Fibroblast of peridontal ligament (primary cell): ENCODE results near the gene MRPL41.
"Not testable (repeated sequence)": the region's sequence is repeated elsewhere in the genome, so short reads cannot be mapped to it uniquely, and the experiment has no call there.

Experiments
- DNase-seq: peaks from one replicate; pipeline ENCODE4 v3.0.0-alpha.2; 2010; ENCODE audit errors: extremely low read depth

The MRPL41 gene

DNA sequence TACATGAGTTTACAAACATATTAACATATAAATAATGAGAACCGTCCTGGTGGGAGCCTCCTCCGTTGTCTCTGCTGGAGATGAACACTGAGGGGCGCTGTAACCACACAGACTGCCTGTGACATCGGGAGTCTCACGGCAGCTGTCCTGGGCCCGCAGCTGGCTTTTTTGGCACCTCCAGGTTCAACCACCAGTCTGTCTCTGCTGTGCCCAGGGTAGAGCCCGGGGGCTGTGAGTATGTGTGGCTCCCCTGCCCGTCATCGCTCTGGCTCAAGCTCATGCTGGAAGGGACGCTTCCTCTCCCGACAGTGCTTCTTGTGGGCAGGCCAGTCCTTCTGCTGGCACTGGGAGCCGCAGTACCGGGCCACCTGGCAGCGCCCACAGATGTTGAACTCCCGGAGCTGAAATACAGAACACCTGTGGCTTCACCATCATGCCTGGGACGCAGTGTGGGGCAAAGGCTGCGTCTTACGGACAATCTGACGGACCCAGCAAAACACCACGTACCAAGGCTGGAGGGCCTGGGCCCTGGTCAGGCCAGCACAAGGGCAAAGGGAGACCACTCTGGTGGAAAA, 30.7 kb downstream of the MRPL41 start:
- DNase-seq = peak; percentile 9

DNA sequence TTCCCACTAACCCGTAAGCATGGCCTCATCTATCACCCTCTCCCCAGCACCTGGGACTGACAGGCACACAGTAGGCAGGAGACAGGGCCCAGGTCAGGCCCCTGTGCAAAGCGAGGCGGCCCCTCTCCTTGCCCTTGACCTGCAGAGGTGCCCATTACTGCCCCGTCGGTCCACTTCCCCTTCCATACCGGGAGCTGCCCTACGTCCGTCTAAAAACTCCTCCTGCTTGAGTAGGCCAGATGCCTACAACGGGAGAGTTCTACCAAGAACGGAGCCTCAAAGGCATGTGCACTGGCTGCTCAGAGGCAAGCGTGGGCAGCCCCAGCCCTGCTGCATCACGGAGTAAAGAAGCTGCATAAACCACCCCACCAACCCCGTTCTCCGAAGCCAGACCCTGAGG, 31.7 kb downstream of the MRPL41 start:
- DNase-seq = no peak

DNA sequence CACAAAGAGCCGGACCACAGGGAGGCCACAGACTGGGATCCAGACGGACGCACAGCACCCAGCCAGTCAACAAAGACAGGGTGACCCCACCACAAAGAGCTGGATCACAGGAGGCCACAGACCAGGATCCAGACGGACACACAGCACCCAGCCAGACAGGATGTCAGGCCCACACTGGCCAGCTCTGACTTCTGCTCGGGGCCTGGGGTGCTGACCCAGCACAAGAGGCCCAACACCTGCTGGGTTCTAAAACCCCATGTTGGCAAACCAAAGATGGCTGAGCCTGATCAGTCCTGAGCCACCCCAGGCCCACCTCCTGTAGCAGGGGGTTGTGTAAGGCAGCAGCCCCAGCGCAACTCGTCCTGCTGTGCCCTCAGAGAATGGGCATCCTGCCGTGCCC, 32.3 kb downstream of the MRPL41 start:
- no peak for DNase-seq

DNA sequence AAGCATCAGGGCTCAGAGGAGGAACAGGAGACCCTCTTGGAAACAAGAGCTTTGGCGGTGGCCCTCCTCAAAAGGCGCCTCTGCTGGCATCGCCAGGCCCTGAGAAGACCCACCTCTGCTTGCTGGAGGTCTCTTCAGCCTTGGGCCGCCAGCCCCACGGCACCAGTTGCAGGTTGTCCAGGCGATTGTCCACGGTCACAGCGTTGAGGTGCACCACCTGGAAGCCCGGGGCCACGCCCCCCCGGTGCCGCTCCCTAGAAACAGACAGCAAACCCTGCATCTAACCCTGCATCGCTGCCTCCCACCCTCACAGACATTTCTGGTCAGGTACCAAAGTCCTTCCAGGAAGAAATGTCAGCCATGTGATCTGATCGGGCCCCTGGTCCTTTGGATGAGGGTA, 35.2 kb downstream of the MRPL41 start:
- DNase-seq = no peak

DNA sequence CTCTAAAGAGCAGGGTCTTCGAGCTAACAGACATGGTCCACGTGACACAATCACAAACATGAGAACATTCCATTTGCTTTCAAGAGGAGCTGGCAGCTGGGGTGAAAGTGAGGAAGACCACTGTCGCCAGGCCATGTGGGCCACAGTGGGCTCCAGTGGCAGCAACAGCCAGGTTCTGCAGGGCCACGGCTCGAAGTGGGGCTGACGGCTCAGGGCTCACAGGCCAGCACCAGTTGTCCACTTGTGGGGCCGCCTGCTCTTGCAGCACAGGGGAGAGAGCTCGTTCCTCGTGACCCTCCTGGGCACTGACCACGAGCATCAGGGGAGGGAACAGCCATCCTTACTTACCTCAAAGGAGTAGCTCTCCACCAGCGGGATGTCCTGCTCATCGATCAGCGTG, 36.6 kb downstream of the MRPL41 start:
- no peak for DNase-seq

DNA sequence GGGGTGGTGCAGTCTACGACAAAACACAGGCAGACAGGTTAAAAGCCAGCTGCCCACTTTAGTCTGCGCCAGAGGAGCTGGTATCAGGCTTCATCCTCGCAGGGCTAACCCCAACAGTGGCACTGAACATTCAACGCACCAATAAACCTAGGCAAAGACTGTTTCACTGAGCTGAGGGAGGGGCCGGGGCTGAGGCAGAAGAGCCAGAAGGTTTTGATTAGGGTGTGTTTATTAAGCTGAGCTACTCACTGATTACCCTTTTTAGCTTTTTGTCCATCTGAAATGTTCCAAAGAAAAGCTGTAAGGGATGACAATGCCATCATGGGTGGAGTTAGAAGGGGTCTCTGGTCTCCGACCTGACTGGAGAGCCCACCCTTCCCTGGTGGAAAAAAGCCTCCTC, 37.2 kb downstream of the MRPL41 start:
- peak; percentile 43 for DNase-seq

DNA sequence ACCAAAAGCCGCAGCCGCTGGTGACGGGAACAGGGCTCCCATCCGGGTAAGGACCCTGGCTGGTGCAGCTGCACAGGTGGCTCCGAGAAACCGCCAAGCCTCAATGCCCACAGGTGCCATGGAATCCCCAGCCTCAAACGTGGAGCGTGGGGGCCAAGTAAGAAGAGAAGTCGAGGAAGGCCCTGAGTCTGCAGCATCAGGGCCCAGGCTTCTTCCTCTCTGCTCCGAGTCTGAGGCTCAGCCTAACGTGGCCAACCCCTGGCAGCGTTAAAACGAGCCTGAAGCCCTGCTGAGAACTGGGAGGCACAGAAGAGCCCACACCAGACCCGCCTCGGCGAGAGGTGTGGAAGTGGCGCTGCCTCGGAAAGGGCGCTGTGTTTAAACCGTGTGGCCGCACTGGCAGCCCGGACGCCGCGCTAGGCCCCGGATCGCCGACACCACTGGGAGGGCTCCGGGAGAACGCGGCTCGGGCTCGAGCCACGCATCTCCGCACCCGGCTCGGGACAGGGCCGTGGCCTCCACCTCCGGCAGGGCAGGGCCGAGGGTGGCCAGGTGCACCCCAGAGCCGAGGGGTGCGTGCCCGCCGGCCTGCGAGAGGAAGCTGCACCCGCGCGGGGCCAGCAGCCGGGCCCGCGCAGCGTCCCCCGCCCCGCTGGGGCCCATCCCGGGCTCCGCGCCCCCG, 37.9 kb downstream of the MRPL41 start:
- DNase-seq = peak; percentile 6

DNA sequence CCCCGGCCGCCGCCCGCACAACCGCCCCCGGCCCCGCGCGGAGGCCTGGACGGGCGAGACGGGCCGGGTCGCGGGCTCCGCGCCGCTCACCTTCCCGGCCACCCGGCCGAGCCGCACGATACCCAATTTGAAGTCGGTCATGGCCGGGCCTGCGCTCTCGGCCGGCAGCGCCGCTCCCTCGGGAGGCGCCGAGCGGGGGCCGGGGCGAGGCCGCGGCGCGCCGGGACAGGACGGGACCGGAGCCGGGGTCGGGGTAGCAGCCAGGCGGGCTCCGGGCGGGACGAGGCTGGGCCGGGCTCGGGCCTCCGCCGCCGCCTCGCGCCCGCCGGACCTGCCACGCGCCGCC, 38.4 kb downstream of the MRPL41 start:
- no peak for DNase-seq

DNA sequence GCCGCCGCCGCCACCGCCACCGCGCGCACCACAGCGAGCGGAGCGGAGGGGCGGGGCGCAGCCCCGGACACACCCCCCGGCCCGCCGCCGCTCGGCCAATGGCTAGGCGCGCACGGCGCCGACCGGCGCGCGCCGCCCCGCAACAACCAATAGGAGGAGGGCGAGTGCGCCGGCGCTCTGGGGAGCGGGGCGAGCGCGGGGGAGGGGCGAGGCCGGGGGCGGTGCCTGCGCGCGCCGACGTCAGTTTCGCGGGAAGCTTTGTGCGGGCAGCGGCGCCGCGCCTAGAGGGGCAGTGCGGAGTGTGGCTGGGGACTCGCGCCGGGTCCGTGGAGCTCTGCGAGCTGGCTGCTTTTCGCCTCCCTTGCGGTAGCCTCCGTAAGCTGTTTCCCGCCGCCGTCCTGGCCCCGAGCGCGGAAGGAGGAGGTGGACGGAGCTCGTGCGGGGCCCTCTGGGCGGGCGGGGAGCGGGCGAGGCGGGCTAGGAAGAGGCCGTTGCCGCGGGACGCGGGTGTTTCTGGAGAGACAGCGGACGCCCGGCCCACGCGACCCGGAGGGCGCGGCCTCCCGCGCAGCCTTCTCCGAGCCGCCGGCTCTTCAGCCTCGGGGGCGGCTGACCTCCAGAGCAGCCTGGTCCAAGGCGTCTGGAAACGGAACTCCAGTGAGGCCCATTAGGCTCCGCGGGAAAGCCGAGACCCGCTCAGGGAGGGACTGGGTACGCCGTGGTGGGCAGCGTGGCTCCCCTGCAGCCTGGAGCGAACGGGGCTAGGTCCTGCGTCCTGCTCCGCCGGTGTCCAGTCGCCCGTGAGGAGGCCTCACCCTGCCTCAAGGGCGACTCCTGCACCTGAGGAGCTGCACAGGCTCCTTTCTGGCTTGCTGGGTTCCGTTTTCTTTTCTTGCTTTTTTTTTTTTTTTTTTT, 39.0 kb downstream of the MRPL41 start, which contains the start of gene ZMYND19:
Gene ZMYND19 (minus strand): TSS at position 44 of the 915 bp plus-strand sequence. CDS start 249 bp downstream, outside the sequence.
- peak; percentile 72 for DNase-seq

DNA sequence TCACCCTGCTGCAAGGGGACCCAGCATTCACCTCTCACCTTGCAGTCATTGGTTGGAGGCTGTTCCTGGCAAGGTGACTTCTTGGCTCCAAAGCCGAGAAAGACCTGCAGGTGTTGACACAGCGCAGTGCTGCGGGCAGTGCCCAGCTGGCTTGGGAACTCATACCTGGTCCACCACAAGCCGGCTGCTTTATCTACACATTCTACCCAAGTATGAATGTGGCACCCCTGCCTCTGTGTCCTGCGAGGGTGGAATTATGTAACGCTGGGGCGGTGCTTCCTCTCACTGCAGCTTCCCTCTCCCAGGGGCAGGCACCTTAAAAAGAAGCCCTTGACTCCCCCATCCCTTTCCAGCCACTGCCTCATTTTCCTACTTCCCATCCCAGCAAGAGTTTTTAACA, 41.1 kb downstream of the MRPL41 start:
- no peak for DNase-seq

DNA sequence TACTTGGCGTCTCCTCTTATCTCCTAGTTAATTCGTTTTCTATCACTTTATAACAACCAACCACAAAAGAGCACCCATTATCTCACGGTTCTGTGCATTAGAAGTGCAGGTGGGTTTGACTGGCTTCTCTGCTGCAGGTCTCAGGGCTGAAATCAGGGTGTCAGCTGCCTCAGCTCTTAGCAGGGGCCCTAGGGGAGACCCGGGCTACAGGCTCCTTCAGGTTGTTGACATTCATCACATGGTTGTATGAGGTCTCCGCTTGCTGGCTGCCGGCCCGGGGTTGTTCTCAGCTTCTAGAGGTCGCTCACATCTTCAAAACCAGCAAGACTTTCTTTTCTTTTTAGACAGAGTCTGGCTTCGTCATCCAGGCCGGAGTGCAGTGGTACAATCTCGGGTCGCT, 41.5 kb downstream of the MRPL41 start:
- DNase-seq = no peak

DNA sequence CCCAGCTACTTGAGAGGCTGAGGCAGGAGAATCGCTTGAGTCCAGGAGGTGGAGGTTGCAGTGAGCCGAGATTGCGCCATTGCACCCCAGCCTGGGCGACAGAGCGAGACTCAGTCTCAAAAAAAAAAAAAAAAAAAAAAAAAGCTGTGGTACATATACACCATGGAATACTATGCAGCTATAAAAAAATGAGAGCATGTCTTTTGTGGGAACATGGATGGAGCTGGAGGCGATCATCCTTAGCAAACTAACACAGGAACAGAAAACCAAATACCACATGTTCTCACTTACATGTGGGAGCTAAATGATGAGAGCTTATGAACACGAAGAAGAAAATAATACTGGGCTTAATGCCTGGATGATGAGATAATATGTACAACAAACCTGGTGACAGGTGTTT, 44.9 kb downstream of the MRPL41 start:
- DNase-seq = not testable (repeated sequence)

DNA sequence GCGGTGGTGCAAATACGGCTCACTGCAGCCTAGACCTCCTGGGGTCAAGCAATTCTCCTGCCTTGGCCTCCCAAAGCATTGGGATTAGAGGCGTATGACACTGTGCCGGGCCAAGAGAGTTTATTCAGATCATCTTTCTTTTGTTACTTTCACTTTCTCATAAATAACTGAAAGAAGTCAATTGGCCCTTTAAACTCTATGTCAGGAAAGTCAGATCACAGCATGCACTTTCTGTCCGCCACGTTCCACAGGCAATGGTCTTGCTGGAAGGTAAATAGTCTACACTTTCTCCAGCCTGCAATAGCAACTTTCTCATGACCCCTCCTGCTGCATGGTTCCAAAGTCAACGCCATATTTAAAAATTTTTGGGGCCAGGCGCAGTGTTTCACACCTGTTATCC, 47.3 kb downstream of the MRPL41 start:
- no peak for DNase-seq
